Neural cell (in vitro differentiated cells): ENCODE results near the gene SLC41A3.

Experiments used
- CTCF ChIP-seq: fragments of 450-650 bp; IDR thresholded peaks from 2 replicates; pipeline ENCODE4 v1.5.1; 2014; ENCODE audit warnings: antibody characterized with exemption, mild to moderate bottlenecking, moderate library complexity; ENCODE audit not compliant: poor library complexity, severe bottlenecking
- EP300 ChIP-seq: fragments of 450-650 bp; conservative IDR thresholded peaks from 2 replicates; pipeline ENCODE4 v1.6.1; 2014; ENCODE audit warnings: antibody characterized with exemption, mild to moderate bottlenecking, moderate library complexity; ENCODE audit not compliant: poor library complexity, severe bottlenecking
- EZH2 ChIP-seq: fragments of 200-600, 300-800 bp; shearing (Covaris generic), sonication (generic); IDR thresholded peaks from 2 replicates; pipeline ENCODE4 v1.6.1; 2014; ENCODE audit warnings: antibody characterized with exemption, low read length, borderline replicate concordance, mild to moderate bottlenecking; ENCODE audit not compliant: insufficient read depth, poor library complexity, severe bottlenecking
- MXI1 ChIP-seq: fragments of 450-650 bp; conservative IDR thresholded peaks from 2 replicates; pipeline ENCODE4 v1.6.1; 2014; ENCODE audit warnings: antibody characterized with exemption, mild to moderate bottlenecking; ENCODE audit not compliant: poor library complexity, severe bottlenecking
- REST ChIP-seq: IDR thresholded peaks from 2 replicates; pipeline ENCODE4 v1.6.1; 2012; ENCODE audit warnings: borderline replicate concordance
- TAF1 ChIP-seq: IDR thresholded peaks from 2 replicates; pipeline ENCODE4 v1.6.1; 2012; ENCODE audit warnings: low read depth

- TF ChIP-seq CTCF (no peak), TAF1 (no peak), REST (no peak), EZH2 (no peak), EP300 (no peak), MXI1 (no peak)
Measured at GRCh38 chr3:126053949-126054569, 29.9 kb downstream of the SLC41A3 start.
